HG03432 (cell line): ENCODE results near the gene IL36A.

Source experiments
- ATAC-seq: cut with Tn5 transposase; IDR thresholded peaks from one replicate; pipeline ENCODE4 v1.9.1; 2021; ENCODE audit warnings: mild to moderate bottlenecking, moderate library complexity; ENCODE audit not compliant: unreplicated experiment

Gene IL36A

DNA sequence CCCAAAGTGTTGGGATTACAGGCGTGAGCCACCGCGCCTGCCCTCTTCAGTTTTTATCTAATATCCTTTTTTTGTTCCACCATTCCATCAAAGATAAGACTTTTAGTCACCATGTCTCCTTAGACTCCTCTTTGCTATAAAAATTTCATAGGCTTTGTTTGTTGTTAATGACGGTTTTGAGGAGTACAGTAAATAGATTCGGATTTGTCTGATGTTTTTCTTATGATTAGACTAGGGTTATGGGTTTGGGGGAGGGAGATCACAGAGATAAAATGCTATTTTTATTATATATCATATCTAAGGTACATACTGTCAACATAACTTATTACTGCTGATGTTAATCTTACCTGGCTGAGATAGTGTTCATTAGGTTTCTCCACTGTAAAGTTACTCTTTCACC, 41.2 kb downstream of the IL36A start:
- no peak for ATAC-seq

DNA sequence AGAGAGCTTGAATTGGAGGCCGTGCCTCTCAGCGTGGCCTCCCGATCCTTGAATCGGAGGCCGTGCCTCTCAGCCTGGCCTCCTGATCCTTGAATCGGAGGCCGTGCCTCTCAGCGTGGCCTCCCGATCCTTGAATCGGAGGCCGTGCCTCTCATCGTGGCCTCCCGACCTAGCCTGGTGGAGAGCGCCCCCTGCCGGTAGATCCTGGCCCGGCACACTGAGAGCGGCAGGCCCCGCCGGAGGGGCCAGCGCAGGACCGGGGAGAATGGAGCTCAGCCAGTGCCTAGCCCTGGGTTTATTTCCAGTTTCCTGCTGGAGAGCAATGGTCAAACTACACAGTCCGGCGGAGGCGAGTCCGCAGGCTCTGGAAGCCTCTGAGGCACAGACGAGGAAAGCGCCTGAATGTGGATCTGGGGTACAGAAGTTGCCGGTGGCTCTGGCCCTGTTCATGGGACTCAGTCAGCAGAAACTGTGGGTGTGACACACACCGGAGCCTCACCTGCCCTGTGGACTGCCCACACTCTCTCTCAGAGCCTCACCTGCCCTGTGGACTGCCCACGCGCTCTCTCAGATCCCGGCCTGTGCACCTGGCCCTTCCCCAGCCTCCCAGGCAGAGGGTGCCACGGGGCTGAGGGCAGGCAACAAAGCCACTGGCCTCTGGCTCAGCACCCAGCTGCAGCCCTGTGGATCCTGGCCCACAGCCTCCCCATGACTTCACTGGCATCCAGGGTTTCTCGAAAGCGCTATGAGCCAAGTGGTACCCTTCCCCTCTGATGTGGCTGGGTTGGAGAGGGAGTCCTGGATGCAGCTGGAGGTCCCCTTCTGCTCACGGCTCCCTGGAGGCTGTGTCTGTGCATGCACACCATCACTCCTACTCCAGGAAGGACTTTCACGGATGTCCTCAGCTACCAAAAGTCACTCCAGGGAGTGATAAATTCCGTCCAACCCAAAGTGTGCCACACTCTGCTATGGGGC, 45.9 kb downstream of the IL36A start:
- ATAC-seq = no peak

DNA sequence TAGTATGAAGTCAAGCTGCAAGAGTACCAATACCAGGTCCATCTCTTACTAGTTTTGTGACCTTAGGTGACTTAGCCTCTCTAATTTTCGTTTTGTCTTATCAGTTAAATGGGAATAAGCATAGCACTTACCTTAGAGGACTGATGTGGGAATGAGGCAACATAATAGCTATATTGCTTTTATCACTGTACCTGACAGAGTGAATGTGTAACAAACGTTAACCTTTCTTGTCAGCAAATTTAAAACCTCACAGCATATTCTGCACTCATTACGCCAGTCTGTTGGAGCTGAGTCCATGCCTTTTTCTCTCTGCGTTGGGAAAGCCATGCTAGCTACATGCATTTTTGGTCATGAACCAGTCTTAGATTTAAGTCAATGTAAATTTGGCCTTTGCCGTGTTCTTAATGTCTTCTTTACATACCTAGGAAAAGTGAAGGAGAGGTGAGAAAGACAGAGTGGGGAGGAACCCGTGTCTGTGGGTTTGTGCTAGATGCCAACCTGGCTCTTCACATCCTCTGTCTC, 47.2 kb downstream of the IL36A start, which contains the start of gene IL36B:
Gene IL36B (minus strand): TSS at position 472 of the 522 bp plus-strand sequence.
- no peak for ATAC-seq

DNA sequence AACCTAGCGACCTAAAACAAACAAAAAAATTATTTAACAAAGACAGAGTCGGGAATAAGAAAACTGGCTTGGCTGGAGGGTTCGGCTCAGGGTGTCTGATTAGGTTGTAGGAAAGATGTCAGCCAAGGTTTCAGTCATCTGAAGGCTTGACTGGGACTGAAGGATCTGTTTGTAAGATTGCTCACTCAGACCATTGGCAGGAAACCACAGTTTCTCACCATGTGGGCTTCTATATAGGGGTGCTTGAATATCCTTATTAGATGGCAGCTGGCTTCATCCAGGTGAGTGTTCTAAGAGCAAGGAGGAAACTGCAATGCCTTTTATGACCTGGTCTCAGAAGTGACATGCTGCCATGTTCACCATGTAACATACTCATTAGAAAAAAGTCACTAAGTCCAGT, 48.4 kb downstream of the IL36A start:
- no peak for ATAC-seq

DNA sequence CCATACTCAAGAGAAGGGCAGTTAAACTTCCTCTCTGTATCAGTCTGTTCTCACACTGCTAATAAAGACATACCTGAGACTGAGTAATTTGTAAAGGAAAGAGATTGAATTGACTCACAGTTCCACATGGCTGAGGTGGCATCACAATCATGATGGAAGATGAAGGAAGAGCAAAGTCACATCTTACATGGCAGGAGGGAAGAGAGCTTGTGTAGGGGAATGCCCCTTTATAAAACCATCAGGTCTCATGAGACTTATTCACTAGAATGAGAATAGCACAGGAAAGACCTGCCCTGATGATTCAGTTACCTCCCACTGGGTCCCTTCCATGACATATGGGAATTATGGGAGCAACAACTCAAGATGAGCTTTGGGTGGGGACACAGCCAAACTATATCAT, 48.8 kb downstream of the IL36A start:
- ATAC-seq = no peak

DNA sequence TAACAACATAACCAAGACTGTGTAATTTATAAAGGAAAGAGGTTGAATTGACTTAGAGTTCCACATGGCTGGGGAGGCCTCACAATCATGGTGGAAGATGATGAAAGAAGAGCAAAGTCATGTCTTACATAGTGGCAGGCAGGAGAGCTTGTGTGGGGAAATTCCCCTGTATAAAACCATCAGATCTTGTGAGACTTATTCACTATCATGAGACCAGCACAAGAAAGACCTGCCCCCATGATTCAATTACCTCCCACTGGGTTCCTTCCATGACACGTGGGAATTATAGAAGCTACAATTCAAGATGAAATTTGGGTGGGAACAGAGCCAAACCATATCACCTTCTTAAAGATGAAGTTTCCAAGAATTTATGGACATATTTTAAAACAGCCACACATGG, 51.3 kb downstream of the IL36A start:
- no peak for ATAC-seq

DNA sequence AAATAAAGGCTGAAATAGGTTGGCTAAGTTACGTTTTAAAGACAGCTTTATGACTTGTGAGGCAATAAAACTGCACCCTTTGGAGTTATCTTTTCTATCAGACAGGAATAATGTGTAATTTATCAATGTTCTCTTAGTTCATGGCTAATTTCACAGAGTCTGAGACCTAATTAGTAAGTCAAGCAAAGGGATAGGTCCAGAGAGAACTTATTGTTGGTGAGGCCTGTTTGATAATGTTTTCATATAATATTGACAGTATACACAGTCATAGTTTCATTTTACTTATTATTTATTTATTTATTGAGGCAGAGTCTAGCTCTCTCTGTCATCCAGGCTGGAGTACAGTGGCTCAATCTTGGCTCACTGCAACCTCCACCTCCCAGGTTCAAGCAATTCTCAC, 51.9 kb downstream of the IL36A start:
- ATAC-seq = no peak
